Measurements from ENCODE around the gene NNAT.

NNAT gene

GRCh38 chr20:37526839-37527637 lies 6.0 kb downstream of the NNAT start:
- TF ChIP-seq CTCF (conservative IDR thresholded peaks at IDR 0.05) (no peak), ZFX (IDR thresholded peaks at IDR 0.05) (no peak; the same call in 1 of the 2 replicates)
- peak overlapping the region; percentile 95 for H3K27ac ChIP-seq

GRCh38 chr20:37527638-37528445 lies 6.8 kb downstream of the NNAT start, which contains the start of gene BLCAP:
Gene BLCAP, minus strand, starts transcription at chr20:37527876. Its CDS starts 8,702 bp downstream, at chr20:37519174.
- H3K27ac ChIP-seq = peak within 1 kb of the TSS; percentile 95
- TF ChIP-seq CTCF (conservative IDR thresholded peaks at IDR 0.05) (no peak), ZFX (IDR thresholded peaks at IDR 0.05) (peak; percentile 33; the same call in 1 of the 2 replicates)

DNA sequence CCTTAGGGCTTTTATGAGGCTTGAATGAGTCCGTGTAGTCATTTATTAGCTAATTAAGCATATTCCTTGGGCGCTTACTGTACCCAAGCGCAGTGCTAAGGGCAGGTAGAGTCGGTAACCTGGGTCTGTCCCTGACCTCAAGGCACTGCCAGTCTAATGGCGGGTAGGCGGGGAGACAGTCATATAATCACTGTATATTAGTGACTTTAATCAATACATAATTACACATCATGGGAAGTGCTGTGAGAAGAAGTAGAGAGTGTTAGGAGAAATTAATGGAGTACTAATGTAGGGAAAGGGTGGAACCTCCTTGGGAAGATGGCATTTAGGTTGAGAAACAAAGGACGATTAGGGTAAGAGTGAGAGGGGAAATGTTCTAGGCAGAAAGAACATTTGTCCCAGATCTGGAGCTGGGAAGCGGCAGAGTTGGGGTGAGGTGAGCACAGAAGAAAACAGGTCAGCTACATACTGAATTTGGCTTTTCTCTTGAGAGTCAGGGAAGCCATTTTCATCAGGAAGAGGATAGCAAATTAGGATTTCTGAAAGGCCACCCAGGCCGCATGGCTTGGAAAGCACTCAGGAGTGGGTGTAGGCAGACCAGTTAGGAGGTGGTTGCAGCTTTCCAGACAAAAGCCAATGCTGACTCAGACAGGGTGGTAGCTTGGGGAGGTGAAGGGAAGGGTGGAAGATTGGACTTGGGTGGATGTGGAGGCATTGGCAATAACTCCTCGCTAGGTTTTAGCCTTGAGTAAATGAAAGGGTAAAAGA lies 7.6 kb downstream of the NNAT start:
- TF ChIP-seq ZFX (IDR thresholded peaks at IDR 0.05) (no peak), CTCF (conservative IDR thresholded peaks at IDR 0.05) (no peak)
- peak overlapping the region; percentile 95 for H3K27ac ChIP-seq

GRCh38 chr20:37529214-37529967 lies 8.3 kb downstream of the NNAT start:
- TF ChIP-seq CTCF (conservative IDR thresholded peaks at IDR 0.05) = no peak
- TF ChIP-seq ZFX (IDR thresholded peaks at IDR 0.05) = no peak

GRCh38 chr20:37529968-37530600 lies 9.0 kb downstream of the NNAT start:
- TF ChIP-seq CTCF (conservative IDR thresholded peaks at IDR 0.05) (no peak), ZFX (IDR thresholded peaks at IDR 0.05) (no peak)
- no peak overlapping the region for H3K27ac ChIP-seq

More at GRCh38 chr20:37529214-37529967, 8.3 kb downstream of the NNAT start:
- H3K27ac ChIP-seq = no peak overlapping the region

DNA sequence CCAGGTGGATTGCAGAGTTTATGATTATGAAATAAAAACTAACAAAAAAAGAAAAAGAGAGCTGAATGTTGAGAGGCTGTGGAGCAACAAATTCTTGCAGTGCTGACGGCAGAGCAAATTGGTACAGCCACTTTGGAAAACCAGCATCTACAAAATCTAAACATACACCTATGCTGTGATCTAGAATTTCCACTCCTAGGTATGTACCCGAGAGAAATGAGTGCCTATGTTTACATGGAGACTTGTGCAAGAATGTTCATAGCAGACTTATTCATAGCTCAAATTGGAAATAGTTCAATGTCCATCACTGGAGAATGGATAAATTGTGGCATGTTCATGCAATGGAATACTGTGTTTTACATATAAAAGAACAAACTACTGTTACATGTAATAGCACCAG lies 9.6 kb downstream of the NNAT start:
- TF ChIP-seq CTCF (conservative IDR thresholded peaks at IDR 0.05) (no peak), ZFX (IDR thresholded peaks at IDR 0.05) (no peak)
- H3K27ac ChIP-seq = no peak overlapping the region
